Parietal lobe (tissue), 1 donor: ENCODE results near the gene LIX1L. TPM values are rescaled to one million over a fixed set of nuclear protein-coding genes. Genes with fewer than 3 reads are reported as not detected.

Experiments
- total RNA-seq: library from RNA; depleted of rRNA; stranded (reverse); fragments of >200 nt; gene quantifications from one replicate; pipeline ENCODE4 v1.2.3, GENCODE V29; 2014

Gene LIX1L
- total RNA-seq = 21.9 TPM

DNA sequence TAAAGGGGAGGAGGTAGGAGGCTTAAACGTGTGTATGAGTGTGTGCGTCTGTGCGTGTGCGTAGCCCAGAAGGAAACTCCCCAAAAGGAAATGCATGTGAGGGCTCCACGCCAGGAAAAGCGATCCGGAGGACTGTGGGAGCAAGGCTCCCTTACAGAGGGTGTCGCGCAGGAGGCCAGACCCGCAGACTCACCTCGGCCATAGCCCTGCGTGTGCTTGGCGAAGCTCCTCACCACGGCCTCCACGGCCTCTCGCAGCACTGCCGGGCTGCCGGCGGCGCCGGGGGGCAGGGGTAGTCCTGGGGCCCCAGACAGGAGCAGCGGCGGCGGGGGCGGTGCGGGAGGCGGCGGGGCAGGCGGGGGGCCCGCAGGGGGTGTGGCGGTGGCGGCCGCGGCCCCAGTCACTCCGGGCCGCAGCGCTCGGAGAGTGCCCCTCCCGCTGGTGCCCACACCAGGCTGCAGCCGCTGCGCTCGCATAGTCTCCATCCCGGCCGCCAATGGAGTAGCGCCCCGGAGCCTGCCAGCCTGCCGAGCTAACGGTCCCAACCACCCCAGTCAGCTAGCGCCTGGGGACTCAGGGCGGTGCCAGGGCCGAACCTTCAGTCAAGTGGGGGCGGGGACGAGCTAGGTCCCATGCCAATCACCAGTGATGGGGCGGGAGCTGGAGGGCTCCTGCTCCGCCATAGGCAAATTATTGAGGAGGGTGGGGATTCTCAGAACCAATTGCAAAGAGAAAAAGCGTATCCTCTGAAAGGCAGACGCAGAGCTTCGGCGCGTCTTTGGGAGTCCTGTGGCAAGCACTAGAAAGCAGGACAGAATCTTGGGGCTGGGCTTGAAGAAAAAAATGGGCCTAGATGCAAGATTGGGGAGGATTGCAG, at the start of gene LIX1L:
LIX1L (minus strand) TSS at position 575 of the 877 bp plus-strand sequence; CDS start at position 485, 90 bp downstream.

GRCh38 chr1:145996433-145997015, 38.7 kb upstream of the LIX1L start, which contains the start of gene TXNIP:
Gene TXNIP, minus strand, starts transcription at chr1:145996579. Its CDS starts 313 bp downstream, at chr1:145996266.

DNA sequence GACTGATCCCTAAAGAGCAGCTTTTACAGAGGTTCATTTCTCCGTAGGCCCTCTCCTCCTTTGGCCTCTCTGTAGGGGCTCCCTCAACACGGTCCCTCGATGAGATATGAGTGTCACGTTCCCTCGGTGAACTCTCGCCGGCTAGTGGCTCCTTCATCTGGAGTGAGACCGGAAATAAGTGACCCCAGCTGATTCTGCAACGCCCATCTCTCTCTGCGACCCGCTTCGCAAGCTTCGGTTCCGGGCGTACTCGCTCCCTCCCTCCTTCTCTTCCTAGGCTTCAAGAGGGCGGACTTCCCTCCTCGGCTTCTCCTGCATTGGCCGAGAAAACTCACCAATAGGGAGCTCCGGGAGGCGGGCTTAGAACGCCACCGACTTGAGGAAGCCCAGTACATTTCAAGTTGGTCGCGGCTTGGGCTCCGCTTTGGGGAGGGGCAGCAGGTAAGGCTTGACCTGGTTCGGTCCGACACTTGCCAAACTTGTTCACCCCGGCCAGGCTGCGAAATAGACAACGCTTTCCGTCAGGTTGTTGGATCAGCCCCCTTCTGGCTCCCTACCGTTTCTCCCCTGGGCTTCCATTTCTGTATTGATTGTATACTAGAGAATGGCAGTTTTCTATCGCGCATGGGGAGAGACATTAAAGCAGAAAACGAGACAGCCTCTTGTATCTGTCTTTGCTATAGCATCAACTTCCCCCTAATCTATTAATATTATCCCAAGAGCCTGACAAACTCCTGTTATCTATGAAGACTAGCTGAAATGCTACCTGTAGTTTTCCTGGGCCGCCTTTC, 6.7 kb upstream of the LIX1L start, which contains the start of the genes ANKRD34A and POLR3GL:
ANKRD34A (minus strand) TSS at position 248 of the 791 bp plus-strand sequence. CDS start 2,816 bp downstream, outside the sequence.
POLR3GL (plus strand) TSS at position 363 of the 791 bp plus-strand sequence. CDS start 10,176 bp downstream, outside the sequence.

DNA sequence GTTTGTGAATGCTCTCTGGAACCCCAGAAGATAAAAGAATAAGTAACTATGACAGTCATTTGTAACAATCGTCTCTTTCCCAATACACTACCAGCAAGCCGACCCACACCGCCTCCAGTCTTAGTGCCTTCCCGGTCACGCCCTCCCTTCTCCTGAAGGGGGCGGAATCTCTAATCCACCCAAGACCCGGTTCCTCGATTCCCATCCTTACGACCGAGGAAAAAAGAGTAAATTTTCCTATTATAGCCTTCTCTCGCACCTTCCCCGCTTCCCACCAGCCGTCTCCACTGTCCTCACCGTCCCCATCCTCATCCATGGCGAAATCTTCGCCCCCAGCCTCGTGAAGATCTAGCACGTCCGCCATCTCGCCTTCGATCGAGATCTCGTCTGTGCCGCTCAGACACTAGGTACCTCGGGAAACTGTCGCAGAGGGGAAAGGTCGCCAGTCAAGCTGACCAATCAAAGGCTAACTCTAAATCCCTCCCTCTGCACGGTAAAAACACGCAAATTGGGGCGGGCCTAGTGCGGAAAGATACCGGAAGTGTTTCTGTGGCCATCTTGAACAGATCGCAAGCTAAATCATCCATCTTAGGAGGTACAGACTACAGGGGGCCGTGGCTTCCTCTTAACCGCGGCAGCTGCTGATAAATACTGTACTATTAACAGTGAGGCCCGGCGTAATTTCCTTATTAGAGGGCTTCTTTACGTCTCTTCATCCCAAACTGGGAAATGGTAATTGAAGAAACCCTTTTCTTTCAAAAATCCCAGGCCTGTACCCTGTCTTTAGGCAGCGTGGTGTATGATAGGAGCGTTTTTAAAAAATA, 30.5 kb downstream of the LIX1L start, which contains the start of gene RBM8A:
RBM8A (minus strand) TSS at position 422 of the 824 bp plus-strand sequence; CDS start at position 364, 58 bp downstream.

GRCh38 chr1:145918144-145918991, 39.4 kb downstream of the LIX1L start, which contains the start of gene PEX11B:
Gene PEX11B, minus strand, starts transcription at chr1:145918717. Its CDS starts 29 bp downstream, at chr1:145918688.

GRCh38 chr1:145885738-145886287, 72.0 kb downstream of the LIX1L start, which contains the start of gene ANKRD35:
Gene ANKRD35, minus strand, starts transcription at chr1:145885866. Its CDS starts 108 bp downstream, at chr1:145885758.

Other genes starting within 250 kb of the LIX1L start
- gene CD160, start 238.5 kb downstream of the LIX1L start, total RNA-seq = not detected
- 35.7 TPM for gene RNF115, start 133.9 kb downstream of the LIX1L start, total RNA-seq
- 42.3 TPM for gene POLR3C, start 133.8 kb downstream of the LIX1L start, total RNA-seq
- gene NUDT17, start 112.4 kb downstream of the LIX1L start, total RNA-seq = 4.1 TPM
- 11.3 TPM for gene PIAS3, start 98.9 kb downstream of the LIX1L start, total RNA-seq
- gene ANKRD35, start 72.2 kb downstream of the LIX1L start, total RNA-seq = 1.6 TPM
- 2.8 TPM for gene ITGA10, start 48.0 kb downstream of the LIX1L start, total RNA-seq
- 29.1 TPM for gene PEX11B, start 39.3 kb downstream of the LIX1L start, total RNA-seq
- gene RBM8A, start 30.5 kb downstream of the LIX1L start, total RNA-seq = 85.4 TPM
- 2.5 TPM for gene ANKRD34A, start 6.6 kb upstream of the LIX1L start, total RNA-seq
- gene POLR3GL, start 6.7 kb upstream of the LIX1L start, total RNA-seq = 12.2 TPM
- gene TXNIP, start 38.6 kb upstream of the LIX1L start, total RNA-seq = 92.6 TPM
- gene HJV, start 63.7 kb upstream of the LIX1L start, total RNA-seq = not detected
- 1.9 TPM for gene NBPF10, start 186.8 kb upstream of the LIX1L start, total RNA-seq